ENCODE measurements around the gene TSHZ1. TPM values are rescaled to one million over a fixed set of nuclear protein-coding genes. Genes with fewer than 3 reads are reported as not detected.

The TSHZ1 gene
- total RNA-seq, 1 experiment from 2014 or later: 7.4 TPM

DNA sequence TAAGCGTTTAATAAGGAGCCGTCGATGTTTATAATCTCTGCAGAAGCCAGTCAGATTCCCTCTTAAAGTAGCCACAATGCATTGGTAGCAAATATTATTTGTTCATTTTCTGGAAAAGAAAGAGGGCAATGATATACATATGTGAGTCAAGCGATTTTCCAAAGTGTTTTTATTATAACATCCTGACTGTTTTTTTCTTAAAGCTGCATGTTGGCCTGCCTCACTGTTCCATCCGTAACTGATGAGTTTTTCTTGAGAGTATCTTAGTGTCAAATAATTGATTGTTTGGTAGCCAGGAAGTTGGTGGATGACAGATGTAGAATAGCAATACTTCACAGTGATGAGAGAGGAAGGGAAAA, 3.7 kb downstream of the TSHZ1 start:
- Histone ChIP-seq H2AFZ (no peak overlapping the region), H3K36me3 (ENCODE audit: low read depth) (no peaks in the 10 kb centered on the region), H3K27ac (no peak overlapping the region), H3K79me2 (ENCODE audit: low read depth) (no peaks in the 10 kb centered on the region), H3F3A (ENCODE audit: insufficient read depth, low read depth) (peaks cover 27% of the 10 kb centered on the region), H3K9me2 (ENCODE audit: insufficient read depth) (no peaks in the 10 kb centered on the region), H4K20me1 (ENCODE audit: insufficient read depth) (no peaks in the 10 kb centered on the region), H3K27me3 (ENCODE audit: insufficient read depth, low read depth) (no peaks in the 10 kb centered on the region), H3K9me3 (ENCODE audit: insufficient read depth, low read depth) (no peaks in the 10 kb centered on the region), H3K4me1 (replicated peaks; ENCODE audit: insufficient read depth) (peaks cover 28% of the 10 kb centered on the region), H3K4me3 (no peak overlapping the region), H3K4me2 (no peak overlapping the region)
- POLR2A ChIA-PET (ENCODE audit: unreplicated experiment): no interaction called here
- BruUV-seq (replicated peaks): no TSS peak
- no peak for DNase-seq
- no peak for TF ChIP-seq EZH2 (IDR thresholded peaks at IDR 0.05; ENCODE audit: low read depth)
- TF ChIP-seq, protein P1, sequence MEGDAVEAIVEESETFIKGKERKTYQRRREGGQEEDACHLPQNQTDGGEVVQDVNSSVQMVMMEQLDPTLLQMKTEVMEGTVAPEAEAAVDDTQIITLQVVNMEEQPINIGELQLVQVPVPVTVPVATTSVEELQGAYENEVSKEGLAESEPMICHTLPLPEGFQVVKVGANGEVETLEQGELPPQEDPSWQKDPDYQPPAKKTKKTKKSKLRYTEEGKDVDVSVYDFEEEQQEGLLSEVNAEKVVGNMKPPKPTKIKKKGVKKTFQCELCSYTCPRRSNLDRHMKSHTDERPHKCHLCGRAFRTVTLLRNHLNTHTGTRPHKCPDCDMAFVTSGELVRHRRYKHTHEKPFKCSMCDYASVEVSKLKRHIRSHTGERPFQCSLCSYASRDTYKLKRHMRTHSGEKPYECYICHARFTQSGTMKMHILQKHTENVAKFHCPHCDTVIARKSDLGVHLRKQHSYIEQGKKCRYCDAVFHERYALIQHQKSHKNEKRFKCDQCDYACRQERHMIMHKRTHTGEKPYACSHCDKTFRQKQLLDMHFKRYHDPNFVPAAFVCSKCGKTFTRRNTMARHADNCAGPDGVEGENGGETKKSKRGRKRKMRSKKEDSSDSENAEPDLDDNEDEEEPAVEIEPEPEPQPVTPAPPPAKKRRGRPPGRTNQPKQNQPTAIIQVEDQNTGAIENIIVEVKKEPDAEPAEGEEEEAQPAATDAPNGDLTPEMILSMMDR (conservative IDR thresholded peaks at IDR 0.05): no peak
- intact Hi-C loops (cut with micrococcal nuclease; ENCODE audit: unreplicated experiment): no loop called here
- CTCF ChIA-PET: no interaction called here

DNA sequence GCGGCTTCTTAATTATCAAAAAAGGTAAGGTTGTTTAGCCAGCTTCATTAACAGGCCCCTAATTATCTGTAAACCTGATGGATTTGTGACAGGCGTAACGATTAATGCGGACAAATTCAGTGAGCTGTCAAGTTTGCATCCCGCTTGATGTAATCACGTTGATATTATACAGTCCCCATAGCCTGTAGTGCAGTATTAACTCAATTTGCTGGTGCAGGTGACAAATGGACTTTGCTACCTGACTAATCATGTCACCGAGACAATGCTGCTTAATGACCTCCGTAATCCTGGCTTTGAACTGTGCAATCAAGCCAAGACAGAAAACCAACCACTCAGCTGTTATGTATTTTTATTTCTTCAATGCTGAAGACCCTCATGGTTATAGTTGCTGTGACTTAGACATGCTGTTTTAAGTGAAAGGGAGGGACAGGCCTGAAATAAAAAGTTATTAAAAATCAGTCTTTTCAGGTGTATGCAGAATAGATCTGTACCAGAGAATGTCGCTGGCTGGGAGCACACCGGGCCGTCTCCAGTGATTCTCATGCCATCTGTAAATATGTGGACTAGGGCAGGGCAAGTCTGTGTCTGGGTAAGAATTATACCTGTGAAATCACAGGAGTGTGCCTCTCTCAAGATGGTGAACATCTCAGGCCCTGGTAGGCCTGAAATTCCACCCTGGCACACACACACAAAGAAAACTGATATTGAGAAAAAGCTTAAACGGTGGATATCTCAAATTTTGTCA, 4.3 kb downstream of the TSHZ1 start:
- Histone ChIP-seq H3K9me3 (ENCODE audit: insufficient read depth, low read depth) (no peaks in the 10 kb centered on the region), H3K4me1 (replicated peaks; ENCODE audit: insufficient read depth) (peaks cover 25% of the 10 kb centered on the region), H4K20me1 (ENCODE audit: insufficient read depth) (no peaks in the 10 kb centered on the region), H3K27ac (no peak overlapping the region), H3K27me3 (ENCODE audit: insufficient read depth, low read depth) (no peaks in the 10 kb centered on the region), H2AFZ (no peak overlapping the region), H3K9me2 (ENCODE audit: insufficient read depth) (no peaks in the 10 kb centered on the region), H3F3A (ENCODE audit: insufficient read depth, low read depth) (peaks cover 22% of the 10 kb centered on the region), H3K79me2 (ENCODE audit: low read depth) (no peaks in the 10 kb centered on the region), H3K36me3 (ENCODE audit: low read depth) (no peaks in the 10 kb centered on the region), H3K4me3 (no peak overlapping the region), H3K4me2 (no peak overlapping the region)
- no peak for TF ChIP-seq EZH2 (IDR thresholded peaks at IDR 0.05; ENCODE audit: low read depth)
- TF ChIP-seq, protein P1 (conservative IDR thresholded peaks at IDR 0.05): no peak
- no TSS peak for BruUV-seq (replicated peaks)
- POLR2A ChIA-PET (ENCODE audit: unreplicated experiment): no interaction called here
- CTCF ChIA-PET: no interaction called here
- intact Hi-C loops (cut with micrococcal nuclease; ENCODE audit: unreplicated experiment): no loop called here
- DNase-seq: no peak

DNA sequence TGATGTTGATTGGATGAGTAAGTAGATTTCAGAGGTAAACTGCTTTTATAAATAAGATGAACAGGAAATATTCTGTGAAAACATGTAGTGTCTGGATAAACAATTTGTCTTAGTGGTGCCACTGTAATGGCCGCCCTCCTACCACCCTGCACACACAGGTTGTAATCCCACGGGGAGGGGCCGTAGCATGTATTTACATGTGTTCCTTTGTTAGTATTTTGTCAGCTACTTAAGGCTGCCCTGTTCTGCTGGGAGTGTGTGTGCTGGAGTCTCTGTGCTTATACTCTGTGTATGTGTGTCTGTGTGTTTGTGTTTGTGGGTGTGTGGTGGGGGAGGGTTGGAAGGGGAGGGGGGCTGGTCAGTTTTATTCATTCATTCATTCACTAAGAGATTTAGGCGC, 5.1 kb downstream of the TSHZ1 start:
- TF ChIP-seq, protein P1 (conservative IDR thresholded peaks at IDR 0.05): no peak
- TF ChIP-seq EZH2 (IDR thresholded peaks at IDR 0.05; ENCODE audit: low read depth): no peak
- Histone ChIP-seq H3F3A (ENCODE audit: insufficient read depth, low read depth) (peaks cover 16% of the 10 kb centered on the region), H3K9me2 (ENCODE audit: insufficient read depth) (no peaks in the 10 kb centered on the region), H3K79me2 (ENCODE audit: low read depth) (no peaks in the 10 kb centered on the region), H3K27me3 (ENCODE audit: insufficient read depth, low read depth) (no peaks in the 10 kb centered on the region), H3K4me3 (no peak overlapping the region), H3K4me2 (no peak overlapping the region), H4K20me1 (ENCODE audit: insufficient read depth) (no peaks in the 10 kb centered on the region), H3K9me3 (ENCODE audit: insufficient read depth, low read depth) (no peaks in the 10 kb centered on the region), H3K36me3 (ENCODE audit: low read depth) (no peaks in the 10 kb centered on the region), H2AFZ (no peak overlapping the region), H3K27ac (no peak overlapping the region), H3K4me1 (replicated peaks; ENCODE audit: insufficient read depth) (peaks cover 19% of the 10 kb centered on the region)
- POLR2A ChIA-PET (ENCODE audit: unreplicated experiment): no interaction called here
- DNase-seq: no peak
- CTCF ChIA-PET: no interaction called here
- no TSS peak for BruUV-seq (replicated peaks)
- intact Hi-C loops (cut with micrococcal nuclease; ENCODE audit: unreplicated experiment): no loop called here

Measured in PC-9 (cell line).